Measurements from ENCODE around the gene HBG1.

The HBG1 gene

DNA sequence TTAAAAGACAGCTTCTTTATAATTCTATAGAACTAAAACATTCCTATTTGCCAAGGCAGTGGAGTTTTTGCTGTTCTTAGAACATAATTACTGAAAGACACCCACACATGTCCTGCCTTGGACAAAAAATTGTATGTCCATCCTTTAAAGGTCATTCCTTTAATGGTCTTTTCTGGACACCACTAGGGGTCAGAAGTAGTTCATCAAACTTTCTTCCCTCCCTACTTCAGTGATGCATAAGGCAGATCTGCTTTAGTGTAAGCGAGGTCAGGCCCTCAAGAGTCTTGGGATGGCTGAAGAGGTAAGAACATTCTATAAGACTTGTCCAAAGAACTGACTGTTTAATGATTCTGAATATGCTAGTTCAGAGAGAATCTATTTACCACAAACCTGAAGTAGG, 44.9 kb downstream of the HBG1 start:
- no peak for TF ChIP-seq POLR2AphosphoS5 (IDR thresholded peaks at IDR 0.05; ENCODE audit: low read depth, low read length)
- TF ChIP-seq POLR2A (IDR thresholded peaks at IDR 0.05; ENCODE audit: low read depth, low read length), result no peak
- no peak for TF ChIP-seq TAF1 (IDR thresholded peaks at IDR 0.05; ENCODE audit: borderline replicate concordance, low read depth, low read length)
- peak; percentile 89 for FAIRE-seq
- DNase-seq (ENCODE audit: insufficient read length), result no peak

GRCh38 chr11:5203366-5203765, 46.3 kb downstream of the HBG1 start:
- DNase-seq (ENCODE audit: insufficient read length) (no peak), FAIRE-seq (no peak)
- TF ChIP-seq POLR2A (IDR thresholded peaks at IDR 0.05; ENCODE audit: low read depth, low read length), result no peak
- no peak for TF ChIP-seq TAF1 (IDR thresholded peaks at IDR 0.05; ENCODE audit: borderline replicate concordance, low read depth, low read length)
- no peak for TF ChIP-seq POLR2AphosphoS5 (IDR thresholded peaks at IDR 0.05; ENCODE audit: low read depth, low read length)

GRCh38 chr11:5200582-5200981, 49.1 kb downstream of the HBG1 start, which contains the start of gene OR51V1:
Gene OR51V1, minus strand, starts transcription at chr11:5200682. Its CDS starts 0 bp downstream, at chr11:5200682.
- no peak for FAIRE-seq
- no peak for DNase-seq (ENCODE audit: insufficient read length)
- TF ChIP-seq POLR2A (IDR thresholded peaks at IDR 0.05; ENCODE audit: low read depth, low read length) (no peak), POLR2AphosphoS5 (IDR thresholded peaks at IDR 0.05; ENCODE audit: low read depth, low read length) (no peak)

DNA sequence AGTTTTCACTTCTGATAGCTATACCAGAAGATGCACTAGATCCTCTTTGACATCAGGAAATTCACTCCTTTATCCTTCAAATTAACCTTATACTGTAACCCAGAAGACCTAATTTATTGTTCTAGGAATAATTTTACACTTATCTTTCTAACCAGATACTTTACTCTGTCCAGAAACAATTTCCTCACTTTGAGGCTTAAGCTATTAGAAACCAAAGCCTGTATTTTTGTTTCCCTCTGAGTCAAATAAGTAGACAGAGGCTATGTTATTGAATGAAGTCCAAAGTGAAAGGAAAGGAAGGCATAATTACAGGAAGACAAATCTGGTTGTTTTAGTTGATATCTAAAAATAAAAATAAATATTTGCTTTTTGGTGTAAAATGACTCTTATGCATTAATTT, 51.4 kb downstream of the HBG1 start:
- no peak for FAIRE-seq
- no peak for TF ChIP-seq TAF1 (IDR thresholded peaks at IDR 0.05; ENCODE audit: borderline replicate concordance, low read depth, low read length)
- TF ChIP-seq POLR2A (IDR thresholded peaks at IDR 0.05; ENCODE audit: low read depth, low read length), result no peak
- TF ChIP-seq POLR2AphosphoS5 (IDR thresholded peaks at IDR 0.05; ENCODE audit: low read depth, low read length), result no peak
- DNase-seq (ENCODE audit: insufficient read length), result no peak
